DOHH2 (cell line): ENCODE data around the gene SERPINI1.

ENCODE experiments used
- H3F3A ChIP-seq: fragments of 200-600 bp; sonication (generic), shearing (Covaris generic); 2 replicates; pipeline ENCODE4 v1.6.0; 2016; ENCODE audit warnings: antibody characterized with exemption, mild to moderate bottlenecking; ENCODE audit not compliant: control insufficient read depth, insufficient read depth
- H3K27ac ChIP-seq: fragments of 200-600 bp; sonication (generic); 2 replicates; pipeline ENCODE4 v1.5.1; 2014; ENCODE audit warnings: low read depth, mild to moderate bottlenecking, low read length, moderate library complexity
- H3K27me3 ChIP-seq: fragments of 200-600 bp; sonication (generic); 2 replicates; pipeline ENCODE4 v1.6.1; 2014; ENCODE audit warnings: mild to moderate bottlenecking, low read length, mixed read lengths; ENCODE audit not compliant: control insufficient read depth
- H3K36me3 ChIP-seq: fragments of 200-600 bp; sonication (generic); 2 replicates; pipeline ENCODE4 v1.6.1; 2014; ENCODE audit warnings: mild to moderate bottlenecking, low read length, moderate library complexity, mixed read lengths; ENCODE audit not compliant: control insufficient read depth
- H3K4me1 ChIP-seq: fragments of 200-600 bp; sonication (generic); 2 replicates; pipeline ENCODE4 v1.6.1; 2014; ENCODE audit warnings: mild to moderate bottlenecking, low read length, mixed read lengths; ENCODE audit not compliant: control insufficient read depth
- H3K4me2 ChIP-seq: fragments of 200-600 bp; sonication (generic); 2 replicates; pipeline ENCODE4 v1.6.0; 2014; ENCODE audit warnings: mild to moderate bottlenecking, low read length, moderate library complexity
- H3K4me3 ChIP-seq: fragments of 200-600 bp; sonication (generic); 2 replicates; pipeline ENCODE4 v1.5.1; 2014; ENCODE audit warnings: mild to moderate bottlenecking, low read length, mixed read lengths
- H3K79me2 ChIP-seq: fragments of 200-600 bp; sonication (generic); 2 replicates; pipeline ENCODE4 v1.6.1; 2014; ENCODE audit warnings: mild to moderate bottlenecking, low read length, mixed read lengths; ENCODE audit not compliant: control insufficient read depth
- H3K9me2 ChIP-seq: fragments of 200-600 bp; sonication (generic); replicated peaks from 2 replicates; pipeline ENCODE4 v1.6.1; 2014; ENCODE audit warnings: mild to moderate bottlenecking, low read length, mixed read lengths; ENCODE audit not compliant: control insufficient read depth
- H3K9me3 ChIP-seq: fragments of 200-600 bp; sonication (generic); 2 replicates; pipeline ENCODE4 v1.6.1; 2014; ENCODE audit warnings: antibody characterized with exemption, low read length, mixed read lengths; ENCODE audit not compliant: control insufficient read depth, insufficient read depth
- H4K20me1 ChIP-seq: fragments of 200-600 bp; sonication (generic); 2 replicates; pipeline ENCODE4 v1.6.0; 2014; ENCODE audit warnings: low read depth, mild to moderate bottlenecking, antibody characterized with exemption, low read length, moderate library complexity; ENCODE audit not compliant: control insufficient read depth, insufficient read depth
- EZH2phosphoT487 ChIP-seq: fragments of 200-600 bp; sonication (generic); IDR thresholded peaks from 2 replicates; pipeline ENCODE4 v1.6.1; 2017; ENCODE audit warnings: borderline replicate concordance, mild to moderate bottlenecking, antibody characterized with exemption, low read length, moderate library complexity, mixed read lengths
- TF ChIP-seq, protein P1 (sequence below): fragments of 200-600 bp; sonication (generic); IDR thresholded peaks from one replicate; pipeline ENCODE4 v1.5.1; 2014; ENCODE audit warnings: antibody characterized with exemption, mild to moderate bottlenecking, low read depth, low read length; ENCODE audit not compliant: poor library complexity, severe bottlenecking

Gene SERPINI1

DNA sequence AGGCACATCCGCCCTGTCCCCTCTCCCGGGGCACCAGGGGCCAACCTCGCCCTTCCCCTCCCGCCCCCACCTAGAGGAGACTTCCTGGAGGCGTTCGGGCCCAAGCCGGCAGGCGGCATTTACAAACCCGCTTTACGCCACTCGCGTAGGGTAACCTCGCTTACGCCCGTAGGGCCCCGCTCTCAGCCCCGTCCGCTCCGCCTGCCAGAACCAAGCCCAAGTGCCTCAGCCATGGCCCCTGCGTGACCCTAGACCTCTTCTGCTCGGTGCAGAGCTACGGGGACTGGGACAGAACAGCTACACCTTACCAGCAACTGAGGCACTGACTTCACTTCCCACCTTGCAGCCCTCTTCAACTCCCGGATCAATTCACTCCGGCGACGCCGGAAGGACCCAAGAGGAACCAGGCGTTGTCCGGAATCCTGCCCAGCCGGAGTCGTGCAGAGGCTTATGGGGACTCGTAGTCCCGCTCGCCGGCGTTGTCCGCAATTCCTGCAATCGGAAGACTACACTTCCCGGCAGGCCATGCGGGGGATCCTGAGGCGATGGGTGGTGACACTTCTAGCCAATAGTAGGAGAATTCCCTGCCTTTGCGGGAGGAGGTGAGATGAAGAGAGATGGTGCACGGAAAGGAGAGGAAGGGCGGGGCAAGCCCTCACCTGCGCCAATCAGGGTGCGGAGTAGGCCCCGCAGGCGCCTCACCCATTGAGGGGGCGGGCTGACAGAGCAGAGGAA is 856 bp upstream of the SERPINI1 start, which contains the start of gene PDCD10:
Gene PDCD10, minus strand, starts transcription at position 395 of the 735 bp plus-strand sequence. CDS start 14,735 bp downstream, outside the sequence.
- no peak for TF ChIP-seq EZH2phosphoT487
- TF ChIP-seq, protein P1, sequence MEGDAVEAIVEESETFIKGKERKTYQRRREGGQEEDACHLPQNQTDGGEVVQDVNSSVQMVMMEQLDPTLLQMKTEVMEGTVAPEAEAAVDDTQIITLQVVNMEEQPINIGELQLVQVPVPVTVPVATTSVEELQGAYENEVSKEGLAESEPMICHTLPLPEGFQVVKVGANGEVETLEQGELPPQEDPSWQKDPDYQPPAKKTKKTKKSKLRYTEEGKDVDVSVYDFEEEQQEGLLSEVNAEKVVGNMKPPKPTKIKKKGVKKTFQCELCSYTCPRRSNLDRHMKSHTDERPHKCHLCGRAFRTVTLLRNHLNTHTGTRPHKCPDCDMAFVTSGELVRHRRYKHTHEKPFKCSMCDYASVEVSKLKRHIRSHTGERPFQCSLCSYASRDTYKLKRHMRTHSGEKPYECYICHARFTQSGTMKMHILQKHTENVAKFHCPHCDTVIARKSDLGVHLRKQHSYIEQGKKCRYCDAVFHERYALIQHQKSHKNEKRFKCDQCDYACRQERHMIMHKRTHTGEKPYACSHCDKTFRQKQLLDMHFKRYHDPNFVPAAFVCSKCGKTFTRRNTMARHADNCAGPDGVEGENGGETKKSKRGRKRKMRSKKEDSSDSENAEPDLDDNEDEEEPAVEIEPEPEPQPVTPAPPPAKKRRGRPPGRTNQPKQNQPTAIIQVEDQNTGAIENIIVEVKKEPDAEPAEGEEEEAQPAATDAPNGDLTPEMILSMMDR, result no peak
- peak within 1 kb of the TSS; percentile 96 for H3K4me3 ChIP-seq
- peak within 1 kb of the TSS; percentile 93 for H3K4me2 ChIP-seq
- H3K9me3 ChIP-seq, result no peaks in the 10 kb centered on the region
- peak within 1 kb of the TSS; percentile 92 for H3K27ac ChIP-seq
- H3K79me2 ChIP-seq, result peaks cover 79% of the 10 kb centered on the region
- H3F3A ChIP-seq, result no peaks in the 10 kb centered on the region
- peaks cover 49% of the 10 kb centered on the region for H3K4me1 ChIP-seq
- no peaks in the 10 kb centered on the region for H3K9me2 ChIP-seq
- H3K27me3 ChIP-seq, result no peaks in the 10 kb centered on the region
- H3K36me3 ChIP-seq, result peaks cover 18% of the 10 kb centered on the region
- H4K20me1 ChIP-seq, result peaks cover 11% of the 10 kb centered on the region; the same call in 1 of the 2 replicates

DNA sequence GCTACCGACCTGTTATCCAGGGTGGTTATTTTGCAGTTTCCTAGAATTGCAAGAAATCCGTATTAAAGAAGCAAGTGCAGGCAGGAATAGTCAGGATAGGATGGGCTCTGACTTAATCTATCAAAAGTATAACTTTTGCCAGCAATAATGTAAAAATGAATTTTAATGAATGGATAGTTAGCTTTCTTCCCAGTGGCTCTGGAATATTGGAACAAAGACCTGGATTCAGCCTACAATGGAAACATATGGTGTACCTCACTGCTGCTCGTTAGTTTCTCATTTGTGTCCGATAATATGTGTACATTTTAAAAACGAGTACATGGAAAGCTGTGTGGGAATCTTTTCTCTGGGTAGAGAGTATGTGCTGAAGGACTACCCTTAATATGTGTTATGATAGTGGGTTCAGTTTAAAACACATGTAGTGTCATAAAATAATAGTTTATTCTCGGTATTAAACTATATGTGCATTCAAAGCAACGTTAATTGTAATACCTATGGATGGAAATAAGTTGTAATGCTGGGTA is 805 bp downstream of the SERPINI1 start:
- Histone ChIP-seq H3K79me2 (peaks cover 62% of the 10 kb centered on the region), H3K9me3 (no peaks in the 10 kb centered on the region), H3K9me2 (no peaks in the 10 kb centered on the region), H3K27ac (0 out of 2 replicates have a peak overlapping the region, but pooled peaks have one; percentile 92), H3K27me3 (no peaks in the 10 kb centered on the region), H3K4me2 (peak overlapping the region; percentile 93), H4K20me1 (peaks cover 9% of the 10 kb centered on the region; the same call in 1 of the 2 replicates), H3K36me3 (peaks cover 22% of the 10 kb centered on the region), H3F3A (no peaks in the 10 kb centered on the region), H3K4me1 (peaks cover 58% of the 10 kb centered on the region), H3K4me3 (peak overlapping the region; percentile 96)
- TF ChIP-seq, protein P1, result no peak
- TF ChIP-seq EZH2phosphoT487, result no peak

DNA sequence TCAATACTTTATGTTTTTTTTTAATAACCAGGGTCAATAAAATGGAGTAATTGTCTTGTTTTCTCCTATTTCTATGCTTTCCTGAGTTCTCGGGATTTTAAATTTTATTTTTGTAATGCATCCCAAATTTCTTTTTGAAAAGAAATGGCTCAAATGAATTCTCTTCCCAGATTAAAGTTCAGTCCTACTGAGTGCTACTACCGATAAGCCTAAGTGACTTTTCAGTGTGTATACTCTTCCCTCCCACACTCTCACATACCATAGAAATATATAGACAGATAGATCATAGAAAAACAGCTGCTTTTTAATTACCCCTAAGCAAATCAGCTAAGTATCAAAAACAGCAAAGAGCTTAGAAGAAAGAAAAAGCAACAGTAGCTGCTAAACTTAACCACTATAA is 1.5 kb downstream of the SERPINI1 start:
- Histone ChIP-seq H3K27ac (no peak overlapping the region), H3K4me3 (peak overlapping the region; percentile 96)
- TF ChIP-seq, protein P1, result no peak
- no peak for TF ChIP-seq EZH2phosphoT487

More for the DNA sequence above, 1.5 kb downstream of the SERPINI1 start:
- H3K36me3 ChIP-seq, result peaks cover 15% of the 10 kb centered on the region
- H3K9me2 ChIP-seq, result no peaks in the 10 kb centered on the region
- no peaks in the 10 kb centered on the region for H3F3A ChIP-seq
- no peaks in the 10 kb centered on the region for H3K9me3 ChIP-seq
- peaks cover 55% of the 10 kb centered on the region for H3K4me1 ChIP-seq
- no peaks in the 10 kb centered on the region for H3K27me3 ChIP-seq
- peaks cover 59% of the 10 kb centered on the region for H3K79me2 ChIP-seq
- peaks cover 4% of the 10 kb centered on the region; the same call in 1 of the 2 replicates for H4K20me1 ChIP-seq
- peak overlapping the region; percentile 93 for H3K4me2 ChIP-seq
